ENCODE results near the gene SPRR2G.

Gene SPRR2G

GRCh38 chr1:153178922-153179321 lies 28.2 kb upstream of the SPRR2G start:
- TF ChIP-seq FOXM1 (IDR thresholded peaks at IDR 0.05; ENCODE audit: borderline replicate concordance, low read depth), result no peak
- no peak for TF ChIP-seq EGR1 (IDR thresholded peaks at IDR 0.05)
- no peak for TF ChIP-seq YY1 (IDR thresholded peaks at IDR 0.05; ENCODE audit: low read depth)
- TF ChIP-seq NFIC (IDR thresholded peaks at IDR 0.05), result no peak
- TF ChIP-seq CEBPB (IDR thresholded peaks at IDR 0.05), result no peak
- TF ChIP-seq TAF1 (IDR thresholded peaks at IDR 0.05; ENCODE audit: low read depth), result no peak
- no peak for TF ChIP-seq CREB1 (IDR thresholded peaks at IDR 0.05; ENCODE audit: low read depth)
- no peak for TF ChIP-seq TCF12 (IDR thresholded peaks at IDR 0.05; ENCODE audit: low read depth)
- no peak for TF ChIP-seq RAD21 (IDR thresholded peaks at IDR 0.05; ENCODE audit: low read depth)
- TF ChIP-seq MAX (IDR thresholded peaks at IDR 0.05), result no peak
- no peak for TF ChIP-seq EP300 (IDR thresholded peaks at IDR 0.05; ENCODE audit: borderline replicate concordance)
- no peak for TF ChIP-seq TEAD4 (IDR thresholded peaks at IDR 0.05)
- no peak for TF ChIP-seq REST (IDR thresholded peaks at IDR 0.05; ENCODE audit: low read depth)
- no peak for TF ChIP-seq ZBTB7A (IDR thresholded peaks at IDR 0.05; ENCODE audit: low read depth)
- TF ChIP-seq USF1 (IDR thresholded peaks at IDR 0.05), result no peak

- TF ChIP-seq TCF12 (IDR thresholded peaks at IDR 0.05; ENCODE audit: low read depth), result no peak
- no peak for TF ChIP-seq ZBTB7A (IDR thresholded peaks at IDR 0.05; ENCODE audit: low read depth)
- TF ChIP-seq CEBPB (IDR thresholded peaks at IDR 0.05), result no peak
- no peak for TF ChIP-seq YY1 (IDR thresholded peaks at IDR 0.05; ENCODE audit: low read depth)
- no peak for TF ChIP-seq CREB1 (IDR thresholded peaks at IDR 0.05; ENCODE audit: low read depth)
- no peak for TF ChIP-seq RAD21 (IDR thresholded peaks at IDR 0.05; ENCODE audit: low read depth)
- TF ChIP-seq REST (IDR thresholded peaks at IDR 0.05; ENCODE audit: low read depth), result no peak
- TF ChIP-seq FOXM1 (IDR thresholded peaks at IDR 0.05; ENCODE audit: borderline replicate concordance, low read depth), result no peak
- no peak for TF ChIP-seq EP300 (IDR thresholded peaks at IDR 0.05; ENCODE audit: borderline replicate concordance)
- no peak for TF ChIP-seq TEAD4 (IDR thresholded peaks at IDR 0.05)
- no peak for TF ChIP-seq TAF1 (IDR thresholded peaks at IDR 0.05; ENCODE audit: low read depth)
- no peak for TF ChIP-seq USF1 (IDR thresholded peaks at IDR 0.05)
- TF ChIP-seq MAX (IDR thresholded peaks at IDR 0.05), result no peak
- TF ChIP-seq EGR1 (IDR thresholded peaks at IDR 0.05), result no peak
- TF ChIP-seq NFIC (IDR thresholded peaks at IDR 0.05), result no peak
Measured at GRCh38 chr1:153174624-153175023, 23.9 kb upstream of the SPRR2G start.

DNA sequence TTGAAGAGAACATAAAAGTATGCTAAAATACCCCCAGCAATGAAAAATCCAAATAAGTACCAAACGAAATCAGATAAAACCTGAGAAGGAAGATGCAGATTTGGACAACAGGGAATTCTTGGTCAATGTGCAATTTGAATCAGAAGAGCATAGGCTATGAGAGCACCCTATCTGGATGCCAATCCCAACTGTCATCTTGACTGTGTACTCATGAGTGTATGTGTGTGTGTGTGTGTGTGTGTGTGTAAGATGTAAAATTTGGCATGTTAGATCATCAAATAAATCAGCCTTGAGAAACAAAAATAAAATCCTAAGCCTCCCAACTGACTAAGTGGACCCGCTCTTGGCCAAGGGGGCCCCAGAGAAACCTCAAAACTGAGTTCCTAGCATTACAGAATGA lies 18.0 kb upstream of the SPRR2G start:
- TF ChIP-seq ZBTB7A (IDR thresholded peaks at IDR 0.05; ENCODE audit: low read depth), result no peak
- TF ChIP-seq FOXM1 (IDR thresholded peaks at IDR 0.05; ENCODE audit: borderline replicate concordance, low read depth), result no peak
- TF ChIP-seq NFIC (IDR thresholded peaks at IDR 0.05), result no peak
- TF ChIP-seq TAF1 (IDR thresholded peaks at IDR 0.05; ENCODE audit: low read depth), result no peak
- no peak for TF ChIP-seq USF1 (IDR thresholded peaks at IDR 0.05)
- no peak for TF ChIP-seq EP300 (IDR thresholded peaks at IDR 0.05; ENCODE audit: borderline replicate concordance)
- no peak for TF ChIP-seq REST (IDR thresholded peaks at IDR 0.05; ENCODE audit: low read depth)
- TF ChIP-seq CEBPB (IDR thresholded peaks at IDR 0.05), result no peak
- TF ChIP-seq CREB1 (IDR thresholded peaks at IDR 0.05; ENCODE audit: low read depth), result no peak
- no peak for TF ChIP-seq EGR1 (IDR thresholded peaks at IDR 0.05)

DNA sequence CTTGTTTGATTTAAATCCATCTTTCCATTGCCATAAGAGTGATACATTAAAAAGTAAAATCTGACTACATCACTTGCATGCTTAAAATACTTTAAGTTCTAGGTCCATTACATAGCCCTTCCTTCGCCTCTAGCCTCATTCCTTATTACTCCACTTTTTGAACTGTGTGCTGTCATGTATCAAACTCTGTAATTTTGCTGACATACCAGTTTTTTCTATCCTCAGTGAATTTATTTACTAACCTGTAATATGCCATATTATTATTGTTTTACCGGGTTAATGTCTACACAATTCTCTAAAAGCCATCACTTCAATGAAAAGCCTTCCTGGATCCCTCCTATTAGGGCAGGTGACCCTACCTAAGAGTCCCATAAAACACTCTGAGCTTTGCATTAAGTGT lies 4.9 kb upstream of the SPRR2G start:
- TF ChIP-seq ZBTB7A (IDR thresholded peaks at IDR 0.05; ENCODE audit: low read depth) (no peak), CREB1 (IDR thresholded peaks at IDR 0.05; ENCODE audit: low read depth) (no peak), REST (IDR thresholded peaks at IDR 0.05; ENCODE audit: low read depth) (no peak)

All from Ishikawa (cell line).